ENCODE measurements around the gene ZMYND11.

Gene ZMYND11

DNA sequence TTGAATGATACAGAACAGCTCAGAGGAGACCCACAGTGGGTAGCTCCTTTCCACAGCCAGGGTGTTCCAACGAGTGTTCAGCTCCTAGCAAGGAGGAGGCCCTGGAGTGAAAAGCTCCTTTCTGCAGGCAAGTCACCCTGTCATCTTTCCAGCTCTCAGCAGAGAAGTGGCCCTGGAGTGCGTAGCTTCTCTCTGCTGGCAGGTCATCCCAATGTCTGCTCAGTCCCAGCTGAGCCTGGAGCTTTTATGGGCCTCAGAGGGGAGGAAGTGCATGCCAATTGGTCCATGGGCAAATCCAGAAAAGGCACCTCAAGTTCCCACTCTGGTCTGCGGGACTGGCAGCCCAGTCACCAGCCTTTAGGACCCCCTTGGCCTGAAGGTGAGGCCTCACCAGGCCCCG is 30.8 kb upstream of the ZMYND11 start:
- no peak overlapping the region for H3K4me2 ChIP-seq (ENCODE audit: low read length)
- peaks cover 14% of the 10 kb centered on the region for H3K9me3 ChIP-seq (ENCODE audit: control insufficient read depth, insufficient read depth, low read length)
- TF ChIP-seq CTCF (IDR thresholded peaks at IDR 0.05; ENCODE audit: low read depth, low read length, poor library complexity, severe bottlenecking), result no peak
- TF ChIP-seq EZH2phosphoT487 (IDR thresholded peaks at IDR 0.05; ENCODE audit: borderline replicate concordance, low read length), result no peak
- no peak overlapping the region for H3K27ac ChIP-seq (ENCODE audit: low read depth, low read length)
- no peaks in the 10 kb centered on the region for H4K20me1 ChIP-seq (ENCODE audit: control insufficient read depth, insufficient read depth, low read depth, low read length)
- H3K79me2 ChIP-seq (ENCODE audit: control insufficient read depth, low read length), result no peaks in the 10 kb centered on the region
- no peaks in the 10 kb centered on the region for H3F3A ChIP-seq (ENCODE audit: control insufficient read depth, insufficient read depth)
- no peaks in the 10 kb centered on the region; the same call in 1 of the 2 replicates for H3K27me3 ChIP-seq (ENCODE audit: control insufficient read depth, low read length)
- no peak overlapping the region for H3K4me3 ChIP-seq (ENCODE audit: low read length)
- H3K9me2 ChIP-seq (replicated peaks; ENCODE audit: control insufficient read depth, low read length), result no peaks in the 10 kb centered on the region
- no peaks in the 10 kb centered on the region for H3K36me3 ChIP-seq (ENCODE audit: control insufficient read depth, low read length)
- H3K4me1 ChIP-seq (ENCODE audit: control insufficient read depth, low read length), result no peaks in the 10 kb centered on the region

GRCh38 chr10:104862-105565 is 30.2 kb upstream of the ZMYND11 start:
- Histone ChIP-seq H3F3A (ENCODE audit: control insufficient read depth, insufficient read depth) (no peaks in the 10 kb centered on the region), H3K4me3 (ENCODE audit: low read length) (no peak overlapping the region), H3K9me3 (ENCODE audit: control insufficient read depth, insufficient read depth, low read length) (peaks cover 14% of the 10 kb centered on the region), H3K9me2 (replicated peaks; ENCODE audit: control insufficient read depth, low read length) (no peaks in the 10 kb centered on the region), H4K20me1 (ENCODE audit: control insufficient read depth, insufficient read depth, low read depth, low read length) (no peaks in the 10 kb centered on the region), H3K27me3 (ENCODE audit: control insufficient read depth, low read length) (no peaks in the 10 kb centered on the region; the same call in 1 of the 2 replicates), H3K4me1 (ENCODE audit: control insufficient read depth, low read length) (no peaks in the 10 kb centered on the region), H3K27ac (ENCODE audit: low read depth, low read length) (no peak overlapping the region), H3K36me3 (ENCODE audit: control insufficient read depth, low read length) (no peaks in the 10 kb centered on the region), H3K79me2 (ENCODE audit: control insufficient read depth, low read length) (no peaks in the 10 kb centered on the region), H3K4me2 (ENCODE audit: low read length) (no peak overlapping the region)
- TF ChIP-seq EZH2phosphoT487 (IDR thresholded peaks at IDR 0.05; ENCODE audit: borderline replicate concordance, low read length) (no peak), CTCF (IDR thresholded peaks at IDR 0.05; ENCODE audit: low read depth, low read length, poor library complexity, severe bottlenecking) (no peak)

GRCh38 chr10:105806-106205 is 29.4 kb upstream of the ZMYND11 start:
- Histone ChIP-seq H4K20me1 (ENCODE audit: control insufficient read depth, insufficient read depth, low read depth, low read length) (no peaks in the 10 kb centered on the region), H3K27ac (ENCODE audit: low read depth, low read length) (no peak overlapping the region), H3K4me1 (ENCODE audit: control insufficient read depth, low read length) (no peaks in the 10 kb centered on the region), H3F3A (ENCODE audit: control insufficient read depth, insufficient read depth) (no peaks in the 10 kb centered on the region), H3K36me3 (ENCODE audit: control insufficient read depth, low read length) (no peaks in the 10 kb centered on the region), H3K79me2 (ENCODE audit: control insufficient read depth, low read length) (no peaks in the 10 kb centered on the region), H3K4me3 (ENCODE audit: low read length) (no peak overlapping the region), H3K9me3 (ENCODE audit: control insufficient read depth, insufficient read depth, low read length) (peaks cover 14% of the 10 kb centered on the region), H3K4me2 (ENCODE audit: low read length) (no peak overlapping the region), H3K27me3 (ENCODE audit: control insufficient read depth, low read length) (no peaks in the 10 kb centered on the region; the same call in 1 of the 2 replicates), H3K9me2 (replicated peaks; ENCODE audit: control insufficient read depth, low read length) (no peaks in the 10 kb centered on the region)
- no peak for TF ChIP-seq EZH2phosphoT487 (IDR thresholded peaks at IDR 0.05; ENCODE audit: borderline replicate concordance, low read length)
- TF ChIP-seq CTCF (IDR thresholded peaks at IDR 0.05; ENCODE audit: low read depth, low read length, poor library complexity, severe bottlenecking), result no peak
